22Rv1 (cell line): ENCODE results near the gene PGLYRP2.
"Not testable (repeated sequence)": the region's sequence is repeated elsewhere in the genome, so short reads cannot be mapped to it uniquely, and the experiment has no call there.

Experiments
- H3K27ac ChIP-seq: fragments of 450-650 bp; 2 replicates; pipeline ENCODE4 v1.5.1; 2017
- ZFX ChIP-seq: fragments of 450-650 bp; IDR thresholded peaks from 2 replicates; pipeline ENCODE4 v1.6.1; 2017; ENCODE audit warnings: antibody characterized with exemption, borderline replicate concordance
- TF ChIP-seq, protein P1 (sequence below): fragments of 450-650 bp; IDR thresholded peaks from 2 replicates; pipeline ENCODE4 v1.5.1; 2017; ENCODE audit warnings: mild to moderate bottlenecking

Gene PGLYRP2

GRCh38 chr19:15516363-15516762 is 37.1 kb upstream of the PGLYRP2 start:
- no peak for TF ChIP-seq ZFX
- TF ChIP-seq, protein P1, sequence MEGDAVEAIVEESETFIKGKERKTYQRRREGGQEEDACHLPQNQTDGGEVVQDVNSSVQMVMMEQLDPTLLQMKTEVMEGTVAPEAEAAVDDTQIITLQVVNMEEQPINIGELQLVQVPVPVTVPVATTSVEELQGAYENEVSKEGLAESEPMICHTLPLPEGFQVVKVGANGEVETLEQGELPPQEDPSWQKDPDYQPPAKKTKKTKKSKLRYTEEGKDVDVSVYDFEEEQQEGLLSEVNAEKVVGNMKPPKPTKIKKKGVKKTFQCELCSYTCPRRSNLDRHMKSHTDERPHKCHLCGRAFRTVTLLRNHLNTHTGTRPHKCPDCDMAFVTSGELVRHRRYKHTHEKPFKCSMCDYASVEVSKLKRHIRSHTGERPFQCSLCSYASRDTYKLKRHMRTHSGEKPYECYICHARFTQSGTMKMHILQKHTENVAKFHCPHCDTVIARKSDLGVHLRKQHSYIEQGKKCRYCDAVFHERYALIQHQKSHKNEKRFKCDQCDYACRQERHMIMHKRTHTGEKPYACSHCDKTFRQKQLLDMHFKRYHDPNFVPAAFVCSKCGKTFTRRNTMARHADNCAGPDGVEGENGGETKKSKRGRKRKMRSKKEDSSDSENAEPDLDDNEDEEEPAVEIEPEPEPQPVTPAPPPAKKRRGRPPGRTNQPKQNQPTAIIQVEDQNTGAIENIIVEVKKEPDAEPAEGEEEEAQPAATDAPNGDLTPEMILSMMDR: no peak
- no peak overlapping the region for H3K27ac ChIP-seq

- H3K27ac ChIP-seq: not testable (repeated sequence)
Measured at GRCh38 chr19:15515227-15515625, 35.9 kb upstream of the PGLYRP2 start.

DNA sequence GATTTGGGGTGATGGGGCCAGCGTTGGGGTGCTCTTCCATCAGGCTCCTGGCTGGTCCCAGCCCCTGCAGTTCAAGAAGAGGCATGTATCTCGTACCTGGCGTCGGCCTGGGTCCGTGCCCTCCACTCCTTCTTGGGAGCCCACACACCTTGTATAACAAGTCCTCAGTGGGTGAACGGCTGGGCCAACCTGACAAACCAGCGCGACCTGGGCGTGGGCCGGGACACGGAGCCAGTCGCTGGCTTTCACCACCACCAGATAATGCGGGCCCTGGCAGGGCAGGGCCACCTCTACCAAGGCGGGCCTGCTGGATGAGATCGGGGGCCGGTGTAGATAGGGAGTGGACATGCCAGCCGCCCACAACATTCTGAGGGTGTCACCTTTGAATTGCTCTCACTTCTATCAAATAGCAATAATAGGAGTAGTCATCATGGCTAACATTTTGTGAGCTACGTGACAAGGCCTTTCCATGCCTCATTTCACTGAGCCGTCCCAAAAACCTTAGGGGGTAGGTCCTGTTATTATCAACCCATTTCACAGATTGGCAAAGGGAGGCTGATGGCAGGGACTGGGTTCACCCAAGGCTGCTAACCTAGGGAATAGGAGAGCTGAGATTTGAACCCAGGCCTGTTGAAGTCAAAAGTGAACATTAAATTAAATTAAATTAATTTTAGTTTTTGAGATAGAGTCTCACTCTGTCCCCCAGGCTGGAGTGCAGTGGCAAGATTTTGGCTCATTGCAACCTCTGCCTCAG is 32.5 kb upstream of the PGLYRP2 start:
- H3K27ac ChIP-seq: no peak overlapping the region
- TF ChIP-seq, protein P1: no peak
- no peak for TF ChIP-seq ZFX

GRCh38 chr19:15508035-15508710 is 28.9 kb upstream of the PGLYRP2 start, which contains the start of gene CYP4F22:
Gene CYP4F22 (plus strand): TSS chr19:15508525. CDS start chr19:15525337, 16,812 bp downstream.
- no peak within 1 kb of the TSS for H3K27ac ChIP-seq
- TF ChIP-seq, protein P1: no peak
- no peak for TF ChIP-seq ZFX

- TF ChIP-seq ZFX: no peak
- TF ChIP-seq, protein P1: no peak
- H3K27ac ChIP-seq: no peak overlapping the region
Measured at GRCh38 chr19:15507068-15508034, 28.1 kb upstream of the PGLYRP2 start.

DNA sequence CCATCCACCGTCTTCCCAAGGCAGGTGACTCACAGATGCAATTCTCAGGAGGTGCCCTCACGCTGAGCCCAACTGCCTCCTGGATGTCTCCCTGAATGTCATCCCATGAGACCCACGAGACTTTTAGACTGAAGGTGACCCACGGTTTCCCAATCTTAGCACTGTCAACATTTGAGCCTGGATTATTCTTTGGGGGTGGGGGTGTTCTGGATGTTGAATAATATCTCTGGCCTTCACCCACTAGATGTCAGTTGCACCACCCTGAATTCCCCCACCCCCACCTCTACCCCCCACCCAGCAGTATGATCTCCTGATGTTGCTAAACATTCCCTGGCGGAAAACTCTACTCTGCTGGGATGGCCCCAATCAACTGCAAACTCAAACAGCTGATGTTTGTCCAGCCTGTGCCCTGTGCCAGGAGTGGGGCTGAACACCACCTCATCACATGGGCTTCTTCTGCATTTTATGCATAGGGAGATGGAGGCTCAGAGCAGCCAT is 26.8 kb upstream of the PGLYRP2 start:
- no peak for TF ChIP-seq ZFX
- TF ChIP-seq, protein P1: no peak
- H3K27ac ChIP-seq: no peak overlapping the region

GRCh38 chr19:15502264-15502663 is 23.0 kb upstream of the PGLYRP2 start:
- TF ChIP-seq, protein P1: no peak
- TF ChIP-seq ZFX: no peak
- H3K27ac ChIP-seq: no peak overlapping the region
